ENCODE results near the gene ATF6.

The ATF6 gene

GRCh38 chr1:161978011-161978790, 212.1 kb downstream of the ATF6 start:
- Histone ChIP-seq H3K4me1 (ENCODE audit: control insufficient read depth, insufficient read depth, low read length) (peaks cover 3% of the 10 kb centered on the region), H3K9me3 (ENCODE audit: control insufficient read depth, low read length) (no peaks in the 10 kb centered on the region), H3K4me3 (ENCODE audit: insufficient read depth, low read depth, low read length) (no peak overlapping the region), H3K27ac (ENCODE audit: insufficient read depth, low read depth, low read length, poor library complexity, severe bottlenecking) (no peak overlapping the region), H3K27me3 (ENCODE audit: control insufficient read depth, insufficient read depth, low read length, poor library complexity, severe bottlenecking) (no peaks in the 10 kb centered on the region), H3K36me3 (ENCODE audit: control insufficient read depth, insufficient read depth, low read length) (no peaks in the 10 kb centered on the region)
- 93 to 95% methylated on average over 31 of the region's 31 CpGs for WGBS, 2 experiments

- Histone ChIP-seq H3K36me3 (ENCODE audit: control insufficient read depth, insufficient read depth, low read length) (no peaks in the 10 kb centered on the region), H3K4me3 (ENCODE audit: insufficient read depth, low read depth, low read length) (no peak overlapping the region), H3K27me3 (ENCODE audit: control insufficient read depth, insufficient read depth, low read length, poor library complexity, severe bottlenecking) (no peaks in the 10 kb centered on the region), H3K4me1 (ENCODE audit: control insufficient read depth, insufficient read depth, low read length) (no peaks in the 10 kb centered on the region), H3K27ac (ENCODE audit: insufficient read depth, low read depth, low read length, poor library complexity, severe bottlenecking) (no peak overlapping the region), H3K9me3 (ENCODE audit: control insufficient read depth, low read length) (no peaks in the 10 kb centered on the region)
- 94% methylated on average over 8 of the region's 8 CpGs for WGBS, 2 experiments
Observed at GRCh38 chr1:161981126-161981525, 215.0 kb downstream of the ATF6 start.

GRCh38 chr1:161981735-161982506, 215.8 kb downstream of the ATF6 start:
- H3K4me1 ChIP-seq (ENCODE audit: control insufficient read depth, insufficient read depth, low read length): no peaks in the 10 kb centered on the region
- no peaks in the 10 kb centered on the region for H3K36me3 ChIP-seq (ENCODE audit: control insufficient read depth, insufficient read depth, low read length)
- WGBS, 2 experiments: 91 to 96% methylated on average over 11 of the region's 11 CpGs
- H3K4me3 ChIP-seq (ENCODE audit: insufficient read depth, low read depth, low read length): no peak overlapping the region
- peaks cover under 1% of the 10 kb centered on the region for H3K9me3 ChIP-seq (ENCODE audit: control insufficient read depth, low read length)
- no peak overlapping the region for H3K27ac ChIP-seq (ENCODE audit: insufficient read depth, low read depth, low read length, poor library complexity, severe bottlenecking)
- no peaks in the 10 kb centered on the region for H3K27me3 ChIP-seq (ENCODE audit: control insufficient read depth, insufficient read depth, low read length, poor library complexity, severe bottlenecking)

- H3K4me3 ChIP-seq (ENCODE audit: insufficient read depth, low read depth, low read length): no peak overlapping the region
- WGBS, 2 experiments: 94% methylated on average over 5 of the region's 5 CpGs
- H3K9me3 ChIP-seq (ENCODE audit: control insufficient read depth, low read length): peaks cover 3% of the 10 kb centered on the region
- H3K36me3 ChIP-seq (ENCODE audit: control insufficient read depth, insufficient read depth, low read length): no peaks in the 10 kb centered on the region
- no peak overlapping the region for H3K27ac ChIP-seq (ENCODE audit: insufficient read depth, low read depth, low read length, poor library complexity, severe bottlenecking)
- no peaks in the 10 kb centered on the region for H3K27me3 ChIP-seq (ENCODE audit: control insufficient read depth, insufficient read depth, low read length, poor library complexity, severe bottlenecking)
- H3K4me1 ChIP-seq (ENCODE audit: control insufficient read depth, insufficient read depth, low read length): no peaks in the 10 kb centered on the region
Observed at GRCh38 chr1:161982507-161982895, 216.4 kb downstream of the ATF6 start.

GRCh38 chr1:161982917-161983316, 216.8 kb downstream of the ATF6 start:
- H3K4me3 ChIP-seq (ENCODE audit: insufficient read depth, low read depth, low read length): no peak overlapping the region
- WGBS, 2 experiments: 90 to 93% methylated on average over 9 of the region's 9 CpGs
- H3K4me1 ChIP-seq (ENCODE audit: control insufficient read depth, insufficient read depth, low read length): no peaks in the 10 kb centered on the region
- H3K27ac ChIP-seq (ENCODE audit: insufficient read depth, low read depth, low read length, poor library complexity, severe bottlenecking): no peak overlapping the region
- no peaks in the 10 kb centered on the region for H3K27me3 ChIP-seq (ENCODE audit: control insufficient read depth, insufficient read depth, low read length, poor library complexity, severe bottlenecking)
- no peaks in the 10 kb centered on the region for H3K36me3 ChIP-seq (ENCODE audit: control insufficient read depth, insufficient read depth, low read length)
- peaks cover 3% of the 10 kb centered on the region for H3K9me3 ChIP-seq (ENCODE audit: control insufficient read depth, low read length)

GRCh38 chr1:161983725-161984124, 217.6 kb downstream of the ATF6 start:
- no peaks in the 10 kb centered on the region for H3K4me1 ChIP-seq (ENCODE audit: control insufficient read depth, insufficient read depth, low read length)
- H3K36me3 ChIP-seq (ENCODE audit: control insufficient read depth, insufficient read depth, low read length): no peaks in the 10 kb centered on the region
- H3K9me3 ChIP-seq (ENCODE audit: control insufficient read depth, low read length): peaks cover 3% of the 10 kb centered on the region
- WGBS, 2 experiments: 96 to 97% methylated on average over 22 of the region's 22 CpGs
- H3K4me3 ChIP-seq (ENCODE audit: insufficient read depth, low read depth, low read length): no peak overlapping the region
- no peaks in the 10 kb centered on the region for H3K27me3 ChIP-seq (ENCODE audit: control insufficient read depth, insufficient read depth, low read length, poor library complexity, severe bottlenecking)
- no peak overlapping the region for H3K27ac ChIP-seq (ENCODE audit: insufficient read depth, low read depth, low read length, poor library complexity, severe bottlenecking)

- no peak overlapping the region for H3K27ac ChIP-seq (ENCODE audit: insufficient read depth, low read depth, low read length, poor library complexity, severe bottlenecking)
- H3K9me3 ChIP-seq (ENCODE audit: control insufficient read depth, low read length): peaks cover 3% of the 10 kb centered on the region
- H3K4me3 ChIP-seq (ENCODE audit: insufficient read depth, low read depth, low read length): no peak overlapping the region
- 88% methylated on average over 5 of the region's 5 CpGs for WGBS, 2 experiments
- no peaks in the 10 kb centered on the region for H3K4me1 ChIP-seq (ENCODE audit: control insufficient read depth, insufficient read depth, low read length)
- H3K27me3 ChIP-seq (ENCODE audit: control insufficient read depth, insufficient read depth, low read length, poor library complexity, severe bottlenecking): no peaks in the 10 kb centered on the region
- H3K36me3 ChIP-seq (ENCODE audit: control insufficient read depth, insufficient read depth, low read length): no peaks in the 10 kb centered on the region
Observed at GRCh38 chr1:161985301-161985822, 219.2 kb downstream of the ATF6 start.

- no peaks in the 10 kb centered on the region for H3K36me3 ChIP-seq (ENCODE audit: control insufficient read depth, insufficient read depth, low read length)
- peaks cover 3% of the 10 kb centered on the region for H3K9me3 ChIP-seq (ENCODE audit: control insufficient read depth, low read length)
- H3K4me1 ChIP-seq (ENCODE audit: control insufficient read depth, insufficient read depth, low read length): no peaks in the 10 kb centered on the region
- no peak overlapping the region for H3K4me3 ChIP-seq (ENCODE audit: insufficient read depth, low read depth, low read length)
- no peak overlapping the region for H3K27ac ChIP-seq (ENCODE audit: insufficient read depth, low read depth, low read length, poor library complexity, severe bottlenecking)
- 81 to 90% methylated on average over 4 of the region's 4 CpGs for WGBS, 2 experiments
- no peaks in the 10 kb centered on the region for H3K27me3 ChIP-seq (ENCODE audit: control insufficient read depth, insufficient read depth, low read length, poor library complexity, severe bottlenecking)
Observed at GRCh38 chr1:161986328-161986727, 220.2 kb downstream of the ATF6 start.

GRCh38 chr1:161987303-161987702, 221.2 kb downstream of the ATF6 start:
- no peak overlapping the region for H3K4me3 ChIP-seq (ENCODE audit: insufficient read depth, low read depth, low read length)
- H3K27ac ChIP-seq (ENCODE audit: insufficient read depth, low read depth, low read length, poor library complexity, severe bottlenecking): no peak overlapping the region

GRCh38 chr1:161987872-161988271, 221.8 kb downstream of the ATF6 start:
- H3K27ac ChIP-seq (ENCODE audit: insufficient read depth, low read depth, low read length, poor library complexity, severe bottlenecking): no peak overlapping the region
- no peaks in the 10 kb centered on the region for H3K27me3 ChIP-seq (ENCODE audit: control insufficient read depth, insufficient read depth, low read length, poor library complexity, severe bottlenecking)
- WGBS, 2 experiments: 90 to 92% methylated on average over 5 of the region's 5 CpGs
- no peak overlapping the region for H3K4me3 ChIP-seq (ENCODE audit: insufficient read depth, low read depth, low read length)
- no peaks in the 10 kb centered on the region for H3K4me1 ChIP-seq (ENCODE audit: control insufficient read depth, insufficient read depth, low read length)
- H3K36me3 ChIP-seq (ENCODE audit: control insufficient read depth, insufficient read depth, low read length): peaks cover 4% of the 10 kb centered on the region
- H3K9me3 ChIP-seq (ENCODE audit: control insufficient read depth, low read length): peaks cover 3% of the 10 kb centered on the region

More at GRCh38 chr1:161987303-161987702, 221.2 kb downstream of the ATF6 start:
- H3K36me3 ChIP-seq (ENCODE audit: control insufficient read depth, insufficient read depth, low read length): no peaks in the 10 kb centered on the region
- H3K4me1 ChIP-seq (ENCODE audit: control insufficient read depth, insufficient read depth, low read length): no peaks in the 10 kb centered on the region
- 88 to 94% methylated on average over 1 of the region's 1 CpG for WGBS, 2 experiments
- peaks cover 3% of the 10 kb centered on the region for H3K9me3 ChIP-seq (ENCODE audit: control insufficient read depth, low read length)
- H3K27me3 ChIP-seq (ENCODE audit: control insufficient read depth, insufficient read depth, low read length, poor library complexity, severe bottlenecking): no peaks in the 10 kb centered on the region
